Measurements from ENCODE around the gene C1RL.
"Not testable (repeated sequence)": the region's sequence is repeated elsewhere in the genome, so short reads cannot be mapped to it uniquely, and the experiment has no call there.

Gene C1RL

GRCh38 chr12:7114008-7114407 is 5.0 kb upstream of the C1RL start:
- no peak for DNase-seq

GRCh38 chr12:7113389-7113871 is 4.4 kb upstream of the C1RL start:
- peak; percentile 42 for DNase-seq

GRCh38 chr12:7112041-7112440 is 3.0 kb upstream of the C1RL start:
- DNase-seq: no peak

GRCh38 chr12:7110661-7111060 is 1.6 kb upstream of the C1RL start:
- no peak for DNase-seq

- no peak for DNase-seq
Observed at GRCh38 chr12:7109572-7109920, 532 bp upstream of the C1RL start.

- peak; percentile 86 for DNase-seq
Observed at GRCh38 chr12:7108003-7108795, 815 bp downstream of the C1RL start.

- DNase-seq: no peak
Observed at GRCh38 chr12:7107636-7108002, 1.4 kb downstream of the C1RL start.

- not testable (repeated sequence) for DNase-seq
Observed at GRCh38 chr12:7107181-7107580, 1.8 kb downstream of the C1RL start.

GRCh38 chr12:7106082-7106481 is 2.9 kb downstream of the C1RL start:
- no peak for DNase-seq

GRCh38 chr12:7103837-7104584 is 5.0 kb downstream of the C1RL start:
- no peak for DNase-seq

- DNase-seq: no peak
Observed at GRCh38 chr12:7102582-7102981, 6.4 kb downstream of the C1RL start.

- DNase-seq: no peak
Observed at GRCh38 chr12:7101694-7102131, 7.3 kb downstream of the C1RL start.

GRCh38 chr12:7101047-7101693 is 7.8 kb downstream of the C1RL start:
- DNase-seq: no peak

- no peak for DNase-seq
Observed at GRCh38 chr12:7100239-7100638, 8.8 kb downstream of the C1RL start.

- no peak for DNase-seq
Observed at GRCh38 chr12:7099290-7099996, 9.6 kb downstream of the C1RL start.

GRCh38 chr12:7096979-7097378 is 12.0 kb downstream of the C1RL start:
- no peak for DNase-seq

GRCh38 chr12:7096006-7096932 is 12.7 kb downstream of the C1RL start:
- DNase-seq: no peak

GRCh38 chr12:7093892-7094291 is 15.1 kb downstream of the C1RL start:
- DNase-seq: no peak

- no peak for DNase-seq
Observed at GRCh38 chr12:7093486-7093885, 15.5 kb downstream of the C1RL start.

GRCh38 chr12:7092986-7093460 is 16.0 kb downstream of the C1RL start:
- DNase-seq: no peak

- peak; percentile 79 for DNase-seq
Observed at GRCh38 chr12:7092229-7092985, 16.6 kb downstream of the C1RL start, which contains the start of gene C1R. Gene C1R, minus strand, starts transcription at chr12:7092445. Its CDS starts 57 bp downstream, at chr12:7092388.
